Measurements from ENCODE around the gene PLEKHO2.

DNA sequence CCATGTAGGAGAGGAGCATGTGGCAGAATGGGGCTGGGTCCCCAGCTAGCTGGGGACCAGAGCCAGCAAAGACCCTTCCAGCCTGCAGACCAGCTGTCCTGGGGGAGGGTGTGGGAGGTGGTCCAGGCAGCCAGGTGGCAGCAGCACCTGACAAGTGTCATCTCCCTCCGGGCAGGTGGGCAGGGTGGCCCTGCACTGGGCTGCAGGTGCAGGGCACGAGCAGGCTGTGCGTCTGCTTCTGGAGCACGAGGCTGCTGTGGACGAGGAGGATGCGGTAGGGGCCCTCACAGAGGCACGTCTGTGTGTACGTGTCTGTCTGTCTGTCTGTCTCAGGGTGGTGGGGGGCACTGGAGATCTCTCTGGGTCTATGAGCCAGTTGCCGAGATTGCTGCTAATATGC, 75.5 kb downstream of the PLEKHO2 start:
- TF ChIP-seq, protein P1, sequence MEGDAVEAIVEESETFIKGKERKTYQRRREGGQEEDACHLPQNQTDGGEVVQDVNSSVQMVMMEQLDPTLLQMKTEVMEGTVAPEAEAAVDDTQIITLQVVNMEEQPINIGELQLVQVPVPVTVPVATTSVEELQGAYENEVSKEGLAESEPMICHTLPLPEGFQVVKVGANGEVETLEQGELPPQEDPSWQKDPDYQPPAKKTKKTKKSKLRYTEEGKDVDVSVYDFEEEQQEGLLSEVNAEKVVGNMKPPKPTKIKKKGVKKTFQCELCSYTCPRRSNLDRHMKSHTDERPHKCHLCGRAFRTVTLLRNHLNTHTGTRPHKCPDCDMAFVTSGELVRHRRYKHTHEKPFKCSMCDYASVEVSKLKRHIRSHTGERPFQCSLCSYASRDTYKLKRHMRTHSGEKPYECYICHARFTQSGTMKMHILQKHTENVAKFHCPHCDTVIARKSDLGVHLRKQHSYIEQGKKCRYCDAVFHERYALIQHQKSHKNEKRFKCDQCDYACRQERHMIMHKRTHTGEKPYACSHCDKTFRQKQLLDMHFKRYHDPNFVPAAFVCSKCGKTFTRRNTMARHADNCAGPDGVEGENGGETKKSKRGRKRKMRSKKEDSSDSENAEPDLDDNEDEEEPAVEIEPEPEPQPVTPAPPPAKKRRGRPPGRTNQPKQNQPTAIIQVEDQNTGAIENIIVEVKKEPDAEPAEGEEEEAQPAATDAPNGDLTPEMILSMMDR (conservative IDR thresholded peaks at IDR 0.05) = no peak
- no peak for TF ChIP-seq EZH2 (IDR thresholded peaks at IDR 0.05; ENCODE audit: low read depth)

All from PC-9 (cell line).